GM21786 (cell line): ENCODE measurements around the gene BABAM2.

Experiments used
- ATAC-seq: cut with Tn5 transposase; IDR thresholded peaks from one replicate; pipeline ENCODE4 v1.9.1; 2021; ENCODE audit not compliant: unreplicated experiment

The BABAM2 gene

DNA sequence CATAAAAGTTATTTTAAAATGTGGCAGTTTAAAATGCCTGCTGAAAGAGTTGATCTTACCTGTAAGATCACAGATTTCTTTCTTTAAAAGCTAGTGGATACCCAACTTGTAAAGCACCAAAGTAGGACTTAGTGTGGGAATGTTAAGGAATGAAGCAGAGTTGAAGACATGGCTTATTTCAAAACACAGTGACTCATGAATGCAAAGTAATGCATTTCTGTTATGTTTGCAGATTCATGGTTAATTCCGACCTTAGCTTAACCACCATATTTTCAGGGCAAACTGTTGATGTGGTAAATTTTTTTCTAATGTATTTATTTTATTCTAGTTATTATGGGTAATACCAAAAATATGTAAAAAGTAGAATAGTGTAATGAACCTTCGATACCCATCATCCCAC, 295.4 kb downstream of the BABAM2 start:
- ATAC-seq: no peak

DNA sequence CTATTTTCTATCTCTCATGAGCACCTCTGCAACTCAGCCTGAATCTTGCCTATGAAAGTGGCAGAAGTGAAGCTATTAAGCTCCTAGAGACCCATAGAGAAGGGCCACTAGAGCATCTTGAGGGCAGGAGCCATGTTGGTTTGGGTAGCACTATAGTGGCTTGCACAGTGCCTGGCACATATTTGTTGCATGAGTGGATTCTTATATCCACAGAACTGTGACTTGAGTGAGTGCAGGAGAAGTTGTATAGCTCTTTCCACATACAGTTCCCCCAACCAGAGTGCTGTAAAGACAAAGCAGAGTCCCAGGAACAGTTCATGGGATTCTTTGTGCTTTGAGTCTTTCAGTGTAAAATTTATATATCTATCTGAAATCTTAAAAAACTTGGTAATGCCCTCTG, 296.7 kb downstream of the BABAM2 start:
- ATAC-seq: no peak

DNA sequence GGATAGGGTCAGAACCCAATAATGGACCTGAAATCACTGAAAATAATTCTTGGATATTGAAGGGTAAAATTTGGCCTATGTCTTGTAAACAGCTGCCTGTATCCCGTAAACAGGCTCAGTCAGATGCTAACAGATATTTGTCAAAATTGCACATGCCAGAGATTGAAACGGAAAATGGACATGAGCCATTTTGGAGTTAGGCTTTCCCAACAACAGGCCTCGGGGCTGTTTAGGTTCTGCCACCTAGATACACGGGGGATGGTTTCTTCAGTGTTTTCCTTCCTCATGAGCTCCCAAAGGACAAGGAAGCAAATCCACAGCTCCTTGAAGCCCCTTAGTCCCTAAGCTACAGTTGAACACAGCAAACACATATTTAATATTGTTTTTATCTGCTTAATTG, 297.9 kb downstream of the BABAM2 start:
- no peak for ATAC-seq

DNA sequence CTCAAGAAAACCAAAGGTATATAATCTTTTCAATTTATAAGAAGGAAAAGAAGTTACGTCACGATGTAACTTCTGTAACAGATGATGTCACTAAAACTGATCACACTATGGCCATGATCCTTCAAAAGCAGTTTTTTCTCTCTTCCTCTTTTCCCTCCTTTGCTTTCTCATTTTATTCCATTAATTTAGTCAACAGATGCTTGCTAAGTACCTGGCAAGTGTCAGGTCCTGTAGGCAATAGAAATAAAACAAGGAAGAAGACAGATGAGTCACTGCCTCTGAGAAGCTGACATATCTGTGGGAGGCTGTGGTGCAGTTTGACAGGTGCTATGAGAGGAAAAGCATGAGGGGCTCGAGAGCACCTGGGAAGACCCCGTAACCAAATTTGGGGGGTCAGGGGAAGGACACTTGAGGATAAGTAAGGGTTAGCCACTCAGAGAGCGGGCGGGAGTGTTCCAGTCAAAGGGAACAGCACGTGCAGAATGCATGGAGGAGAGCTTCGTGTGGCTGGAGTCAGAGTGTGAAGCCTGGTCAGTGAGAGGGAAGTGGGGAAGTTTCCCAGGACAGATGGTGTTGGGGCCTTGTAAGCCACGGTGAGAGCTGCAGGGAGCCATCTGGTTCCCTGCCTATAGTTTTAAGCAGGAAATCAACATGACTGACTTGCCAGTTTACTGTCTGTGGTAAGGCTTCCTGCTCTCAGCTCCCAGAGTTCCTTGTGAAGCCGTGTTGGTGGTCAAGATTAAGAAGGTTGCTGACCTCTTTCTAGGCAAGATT, 303.3 kb downstream of the BABAM2 start:
- no peak for ATAC-seq

DNA sequence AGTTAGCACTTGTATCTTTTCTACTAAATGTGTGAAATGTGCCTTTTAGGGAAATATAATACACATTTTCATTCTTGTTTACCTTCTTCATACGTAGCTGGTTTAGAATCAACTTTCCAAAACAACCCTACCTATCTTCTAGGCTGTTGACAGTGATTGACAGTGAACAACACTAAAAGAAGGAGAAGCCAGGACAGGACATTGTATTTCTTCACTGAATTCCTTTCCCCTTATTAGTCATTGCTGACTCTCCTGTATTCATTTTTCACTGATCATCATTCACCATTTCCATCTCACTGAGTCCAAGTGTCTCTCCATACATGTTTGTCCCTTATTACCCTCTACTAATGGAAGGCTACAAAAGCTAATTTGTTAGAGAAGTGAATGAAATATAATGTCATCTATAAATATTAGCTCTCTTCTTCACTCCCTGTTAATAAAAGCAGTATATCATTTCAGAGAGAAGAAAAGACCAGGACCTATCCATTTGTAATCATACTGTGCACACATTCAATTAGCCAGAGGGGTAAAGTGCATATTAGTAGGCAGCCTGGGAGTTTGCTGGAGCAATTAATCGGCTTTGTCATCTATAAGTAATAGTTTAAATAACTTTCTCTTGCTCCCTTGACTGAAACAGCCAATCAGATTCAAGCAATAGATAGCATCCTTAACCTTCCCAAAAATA, 309.6 kb downstream of the BABAM2 start:
- ATAC-seq: no peak

DNA sequence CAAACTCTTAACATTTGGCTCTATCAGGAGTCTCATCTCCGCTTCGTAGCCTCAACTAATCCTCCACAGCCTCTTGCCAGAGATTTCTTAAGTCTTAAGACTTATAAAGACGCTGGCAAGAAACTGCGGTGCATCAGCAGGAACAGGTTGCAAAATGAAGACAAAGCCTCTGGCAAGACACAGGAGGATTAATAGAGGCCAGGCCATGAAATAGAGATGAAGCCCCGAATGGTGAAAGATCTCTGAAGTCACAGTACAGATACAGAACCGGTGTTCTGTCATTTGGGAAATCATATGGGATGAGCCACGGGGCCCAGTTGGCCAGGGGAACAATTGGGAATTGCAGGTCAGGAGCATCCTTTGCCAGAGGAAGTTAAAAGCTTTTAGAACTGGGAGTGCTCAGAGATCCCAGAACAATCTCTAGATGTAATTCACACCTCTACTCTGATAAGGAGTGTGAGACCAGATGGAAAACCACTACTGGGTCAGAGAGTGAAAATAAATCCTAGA, 311.2 kb downstream of the BABAM2 start:
- ATAC-seq: no peak

DNA sequence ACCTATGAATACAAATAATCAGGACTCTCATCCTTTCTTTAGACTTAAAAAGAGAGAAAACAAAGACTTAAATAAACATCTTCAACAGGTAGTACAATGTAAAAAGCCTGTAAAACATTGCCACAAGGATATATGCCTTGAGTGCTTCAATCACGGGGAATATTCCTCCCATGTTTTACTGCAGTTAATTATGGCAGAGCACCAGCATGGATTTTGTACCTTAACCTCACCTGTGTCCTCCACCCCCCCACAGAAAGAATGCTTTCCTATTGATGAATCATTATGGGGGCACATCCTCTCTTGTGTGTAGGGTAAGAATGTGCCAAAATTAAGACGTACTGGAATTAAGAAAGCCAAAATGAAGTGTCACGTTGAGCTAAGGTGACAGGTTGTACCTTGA, 312.2 kb downstream of the BABAM2 start:
- no peak for ATAC-seq

DNA sequence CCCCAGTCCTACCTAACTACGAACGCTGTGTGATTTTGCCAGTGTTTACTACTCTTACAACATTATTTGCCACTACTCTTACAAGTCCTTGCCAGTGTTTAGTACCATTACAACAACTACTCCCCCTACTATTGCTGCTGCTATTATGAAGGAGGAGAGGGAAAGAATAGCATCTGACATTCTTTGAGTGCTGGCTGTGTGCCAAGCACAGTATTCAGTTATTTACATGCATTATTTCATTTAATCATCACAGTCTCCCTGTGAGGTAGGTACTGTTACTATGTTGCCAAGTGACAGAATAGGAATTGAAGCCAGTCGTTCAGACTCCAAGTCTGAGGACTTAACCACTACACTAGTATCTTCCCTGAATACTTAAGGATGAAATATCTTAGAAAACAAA, 316.2 kb downstream of the BABAM2 start:
- ATAC-seq: no peak

DNA sequence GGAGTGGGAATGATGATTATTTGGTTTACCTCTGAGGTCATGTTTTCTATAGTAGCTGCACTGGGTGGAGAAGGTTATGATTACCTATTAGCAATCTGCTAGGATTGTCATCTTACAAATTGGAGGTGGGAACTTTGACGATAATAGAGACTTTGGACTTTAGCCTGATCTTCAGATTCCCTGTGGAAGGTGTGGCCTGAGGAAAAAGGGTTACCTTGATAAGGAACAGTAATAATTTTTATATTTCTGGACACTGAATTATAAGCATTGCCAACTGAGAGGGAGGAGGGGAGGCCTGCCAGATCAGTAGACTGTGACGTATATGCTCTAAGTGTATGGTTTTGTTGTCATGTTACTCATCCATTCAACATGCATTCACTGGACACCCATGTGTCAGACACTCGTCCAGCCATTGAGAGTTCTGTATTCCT, 318.7 kb downstream of the BABAM2 start:
- no peak for ATAC-seq

DNA sequence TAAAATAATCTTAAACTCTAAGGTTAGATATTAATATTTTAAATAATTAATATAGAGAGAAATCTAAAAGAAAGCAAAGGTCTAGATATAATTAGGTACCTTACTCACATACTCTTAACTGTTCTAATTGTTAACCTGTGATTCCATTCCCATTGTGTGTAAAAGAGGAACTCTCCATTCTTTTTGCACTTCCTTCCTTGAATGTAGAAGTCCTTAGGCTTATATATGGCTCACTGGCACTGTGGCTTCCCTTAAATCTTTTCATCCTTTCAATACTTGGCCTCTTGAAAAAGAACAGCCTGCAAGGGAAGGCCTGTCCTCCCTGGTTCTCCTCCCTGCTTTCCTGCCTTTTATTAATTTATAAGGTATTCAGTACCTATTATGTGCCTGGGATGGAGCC, 319.3 kb downstream of the BABAM2 start:
- no peak for ATAC-seq

DNA sequence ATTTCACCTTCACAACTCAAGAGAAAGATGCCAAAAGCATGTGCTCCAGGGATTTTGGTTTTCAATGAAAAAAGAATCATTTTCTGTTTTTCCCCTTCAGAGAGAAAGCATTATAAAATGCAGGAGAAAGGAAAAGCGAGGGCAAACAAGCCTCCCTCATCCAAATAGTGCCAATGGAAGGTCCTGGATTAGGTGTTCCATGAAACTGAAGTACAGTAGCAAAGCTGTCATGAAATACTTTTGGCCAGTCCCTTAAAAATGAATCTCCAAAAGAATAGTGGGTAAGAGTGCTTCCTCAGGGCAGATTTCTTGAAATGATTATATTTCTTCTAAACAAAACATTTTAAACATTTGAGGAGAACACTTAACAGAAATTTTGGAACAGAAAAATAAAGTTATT, 320.0 kb downstream of the BABAM2 start:
- no peak for ATAC-seq

DNA sequence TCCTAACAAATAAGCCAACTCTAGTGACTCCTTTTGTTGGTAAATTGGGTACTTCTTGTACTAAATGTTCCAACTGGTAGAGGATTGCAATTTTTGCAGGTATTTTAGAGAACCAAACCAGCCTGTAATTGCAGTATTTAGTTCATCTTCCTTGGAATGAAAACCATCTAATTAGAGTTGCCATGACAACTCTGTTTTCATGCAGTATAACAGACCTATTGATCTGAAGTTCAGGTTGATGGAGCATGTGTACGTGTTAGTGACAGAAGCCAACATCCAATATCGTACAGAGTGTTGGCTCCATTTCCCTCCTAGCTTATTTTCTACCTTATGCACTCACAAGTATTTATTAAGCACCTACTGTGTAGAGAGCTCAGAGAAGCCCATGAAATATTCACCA, 325.8 kb downstream of the BABAM2 start:
- no peak for ATAC-seq

DNA sequence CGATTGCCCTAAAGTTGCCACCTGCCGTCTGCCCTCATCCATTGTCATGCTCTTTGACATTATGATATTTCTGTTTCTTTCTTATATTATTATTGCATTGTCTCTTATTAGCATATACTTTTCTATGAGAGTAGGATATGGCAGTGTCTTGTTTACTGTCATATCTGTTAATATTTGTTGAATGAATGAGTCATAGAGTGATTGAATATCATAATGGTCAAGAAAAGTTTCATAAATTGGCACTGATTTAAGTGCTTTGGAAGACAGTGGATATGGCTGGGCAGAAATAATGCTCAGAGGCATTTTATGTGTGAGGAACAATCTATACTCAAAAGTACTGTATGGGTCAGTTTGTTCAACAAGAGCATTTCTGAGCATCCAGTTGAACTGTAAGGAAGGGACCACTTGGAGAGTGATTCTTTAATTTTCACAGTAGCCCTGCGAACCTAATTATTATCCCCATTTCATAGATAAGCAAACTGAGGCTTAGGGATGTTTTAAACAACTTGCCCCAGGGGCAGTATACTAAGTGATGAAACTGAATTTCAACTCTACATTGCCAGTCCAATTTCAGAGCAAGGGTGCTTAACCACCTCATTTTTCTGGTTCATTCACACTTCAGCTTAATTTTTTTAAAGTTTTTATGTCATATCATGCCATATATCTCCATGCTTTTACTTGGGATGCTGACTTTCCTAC, 326.7 kb downstream of the BABAM2 start:
- ATAC-seq: no peak

DNA sequence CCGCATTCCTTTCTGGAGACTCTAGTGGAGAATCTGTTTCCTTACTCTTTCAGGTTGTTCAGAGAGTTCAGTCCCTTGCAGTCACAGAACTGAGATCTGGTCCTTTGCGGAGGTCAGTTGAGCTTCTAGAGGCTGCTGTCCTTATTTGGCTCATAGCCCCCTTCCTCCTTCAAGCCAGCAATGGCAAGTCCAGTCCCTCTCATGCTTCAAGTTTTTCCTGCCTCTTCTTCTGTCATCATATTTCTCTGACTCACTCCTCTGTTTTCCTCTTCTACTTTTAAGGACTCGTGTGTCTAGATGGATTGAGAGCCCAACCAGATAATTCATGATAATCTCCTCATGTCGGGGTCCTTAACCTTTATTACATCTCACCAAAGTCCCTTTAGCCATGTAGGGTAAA, 328.6 kb downstream of the BABAM2 start:
- ATAC-seq: no peak

DNA sequence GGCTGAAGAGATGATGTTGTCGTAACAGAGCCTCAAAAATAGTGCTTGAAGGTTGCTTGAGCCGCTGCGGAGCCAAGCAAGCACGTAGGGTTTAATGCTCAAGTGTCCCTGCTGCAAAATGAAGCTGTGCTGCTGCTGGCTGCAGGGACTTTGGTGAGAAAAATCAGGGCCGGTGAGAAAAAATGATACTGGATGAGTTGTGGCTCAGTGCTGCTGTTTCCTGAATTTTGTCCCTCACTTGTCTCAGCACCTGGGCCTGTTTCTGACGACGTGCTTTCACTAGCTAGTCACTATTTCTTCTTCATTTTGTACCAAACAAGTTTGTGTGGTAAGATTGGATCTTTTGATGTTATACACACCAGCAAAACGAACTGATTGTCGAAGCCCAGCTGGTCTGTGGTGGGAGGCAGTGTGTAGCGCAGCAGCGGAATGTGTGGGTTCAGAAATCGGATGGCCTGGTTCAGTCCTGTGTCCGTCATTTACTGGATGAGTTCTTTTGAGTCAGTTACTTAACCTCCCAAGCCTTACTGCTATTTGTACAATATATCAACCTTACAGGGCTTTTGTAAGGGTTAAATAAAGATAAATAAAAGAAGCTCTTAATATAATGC, 329.3 kb downstream of the BABAM2 start:
- no peak for ATAC-seq

DNA sequence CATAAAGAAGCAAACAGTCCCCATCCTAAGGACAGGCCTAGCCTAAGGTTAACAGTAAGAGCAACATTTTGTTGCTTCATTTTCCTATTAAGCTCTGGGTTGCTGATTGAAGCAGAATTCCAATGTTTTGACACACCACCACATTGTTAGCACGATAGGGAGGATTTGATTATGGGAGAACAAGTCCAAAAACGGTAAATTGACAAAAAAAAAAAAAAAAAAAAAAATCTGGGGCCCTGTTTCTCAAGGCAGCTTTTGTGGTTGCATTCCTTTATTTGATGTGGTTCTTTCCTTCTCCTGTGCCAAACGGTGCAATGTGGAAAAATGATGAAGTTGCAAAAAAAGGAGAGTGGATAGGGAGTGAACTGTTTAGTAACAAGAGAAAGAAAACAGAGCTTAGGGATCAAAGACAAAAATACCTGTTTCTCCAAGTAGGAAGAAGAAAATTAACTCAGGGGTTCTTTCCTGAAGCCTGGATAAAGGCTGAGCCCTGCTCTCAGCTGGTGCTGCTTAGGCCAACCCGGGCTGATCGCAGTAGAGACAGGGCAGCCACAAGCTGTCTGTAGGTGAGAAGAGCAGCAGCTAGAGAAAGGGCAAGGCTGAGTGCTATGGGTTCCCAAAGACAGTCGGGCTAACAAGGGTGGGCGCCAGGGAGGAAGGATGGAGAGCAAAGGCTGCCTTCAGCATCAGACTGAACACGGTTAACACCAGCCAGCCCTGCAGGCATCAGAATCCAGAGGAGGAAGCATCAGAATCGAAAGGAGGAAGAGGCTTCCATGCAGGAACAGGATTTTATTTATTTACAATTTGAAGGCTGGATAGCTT, 334.3 kb downstream of the BABAM2 start:
- no peak for ATAC-seq

DNA sequence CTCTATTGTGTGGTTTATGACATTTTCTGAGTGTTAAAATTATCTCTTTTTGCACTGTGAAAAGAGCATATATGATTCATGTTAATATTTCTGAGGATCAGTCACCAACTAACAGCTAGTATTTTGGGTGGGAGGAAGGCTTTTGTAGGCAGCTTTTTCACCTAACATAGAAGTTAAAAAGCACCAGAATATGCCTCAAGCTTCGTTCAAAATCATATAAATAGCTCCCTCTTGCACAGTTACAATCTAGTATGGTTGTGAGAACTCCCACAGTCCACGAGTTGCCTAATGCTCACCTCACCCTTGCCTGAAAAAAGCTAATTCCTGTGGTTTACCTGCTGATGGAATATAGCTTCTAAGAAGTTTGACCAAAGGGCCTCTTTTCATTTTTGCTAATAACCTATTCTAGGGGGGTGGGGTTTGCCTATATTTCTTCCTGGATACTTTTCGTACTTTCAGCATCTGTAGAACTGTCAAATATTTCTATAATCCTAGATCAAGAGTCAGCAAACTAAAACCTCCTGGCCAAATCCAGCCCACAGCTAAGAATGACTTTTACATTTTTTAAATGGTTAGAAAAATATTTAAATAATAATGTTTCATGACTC, 335.0 kb downstream of the BABAM2 start:
- no peak for ATAC-seq

DNA sequence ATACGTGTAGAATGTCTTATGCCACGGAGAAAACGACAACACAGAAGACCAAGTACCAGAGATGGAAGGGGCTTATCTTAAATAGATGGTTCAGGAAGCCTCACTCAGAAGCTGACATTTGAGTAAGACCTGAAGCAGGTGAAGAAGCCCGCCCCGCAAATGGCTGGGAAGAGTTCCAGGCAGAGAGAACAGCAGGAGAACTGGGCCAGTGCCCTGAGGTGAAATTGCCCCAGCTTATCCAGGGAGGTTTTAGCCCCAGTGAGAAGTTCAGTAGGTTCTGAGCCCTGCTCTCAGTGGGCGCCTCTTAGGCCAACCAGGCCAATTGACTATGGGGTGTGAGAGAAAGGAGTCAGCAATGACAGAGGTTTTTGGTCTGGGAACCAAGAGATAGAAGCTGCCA, 336.0 kb downstream of the BABAM2 start:
- no peak for ATAC-seq

DNA sequence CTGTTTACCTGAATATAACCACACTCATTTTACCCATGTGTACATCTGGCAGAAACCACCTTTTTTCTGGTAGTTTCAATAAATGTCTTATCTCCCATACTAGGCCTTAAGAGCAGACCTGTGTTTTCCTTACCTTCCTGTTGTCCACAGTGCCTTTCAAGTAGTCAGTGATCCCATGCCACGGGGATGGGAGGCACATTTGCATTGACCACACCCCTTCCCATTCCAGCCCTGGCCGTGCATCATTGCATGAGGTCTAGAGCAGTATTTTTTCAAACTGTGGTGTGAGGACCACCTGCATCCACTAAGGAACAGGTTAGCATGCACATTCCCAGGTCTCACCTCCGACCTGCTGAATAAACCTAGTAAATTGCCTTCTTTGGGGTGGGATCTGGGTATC, 337.0 kb downstream of the BABAM2 start:
- no peak for ATAC-seq

DNA sequence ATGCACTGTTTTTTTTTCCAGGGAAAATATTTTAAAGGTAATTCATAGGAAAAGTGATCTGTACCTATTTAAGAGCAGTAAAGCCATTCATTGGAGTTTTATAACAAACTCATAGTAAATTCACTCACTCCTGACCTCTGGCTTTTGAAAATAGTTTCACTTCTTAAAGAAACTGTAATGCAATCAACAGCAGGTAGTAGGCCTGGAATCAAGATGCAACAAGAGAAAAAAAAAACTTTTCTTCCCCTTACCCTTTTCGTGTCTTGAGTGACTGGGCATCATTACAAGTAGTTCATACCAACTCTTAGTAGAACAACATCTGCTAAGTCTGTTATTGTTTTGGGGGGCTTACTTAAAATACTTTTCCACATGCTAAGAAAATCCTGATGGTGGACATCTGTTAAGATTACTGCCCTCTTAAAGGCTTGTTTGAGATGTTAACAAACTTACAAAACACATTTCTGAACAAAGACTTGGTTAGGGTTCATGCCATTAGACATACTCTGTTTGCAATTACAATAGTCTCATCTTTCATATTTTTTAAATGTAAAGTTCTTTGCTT, 338.0 kb downstream of the BABAM2 start:
- no peak for ATAC-seq
